IPS DF 19.7 (cell line): Measurements from ENCODE around the gene CSKMT.
"Not testable (repeated sequence)": the region's sequence is repeated elsewhere in the genome, so short reads cannot be mapped to it uniquely, and the experiment has no call there.

Experiments used
- DNase-seq: peaks from one replicate; pipeline ENCODE4 v3.0.0-alpha.2; 2013; ENCODE audit warnings: low read depth, low spot score

Gene CSKMT

DNA sequence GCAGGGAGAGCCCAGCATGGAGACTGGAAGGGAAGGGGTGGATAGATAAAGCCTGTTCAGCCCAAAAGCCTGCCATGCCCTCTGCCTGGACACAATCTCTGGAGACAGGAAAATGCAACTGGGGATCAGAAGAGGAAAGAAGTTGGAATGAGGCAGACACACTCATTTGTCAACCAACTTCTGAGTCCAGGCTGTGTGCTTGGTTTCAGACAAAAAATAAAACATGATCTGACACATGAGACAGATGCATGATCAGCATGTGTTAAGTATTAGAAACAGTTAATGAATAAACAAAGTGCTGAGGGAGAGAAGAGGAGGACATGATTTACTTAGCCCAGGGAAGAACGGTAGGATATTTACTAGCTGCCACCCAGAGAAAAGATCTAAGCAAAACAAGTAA, 23.4 kb downstream of the CSKMT start:
- no peak for DNase-seq

DNA sequence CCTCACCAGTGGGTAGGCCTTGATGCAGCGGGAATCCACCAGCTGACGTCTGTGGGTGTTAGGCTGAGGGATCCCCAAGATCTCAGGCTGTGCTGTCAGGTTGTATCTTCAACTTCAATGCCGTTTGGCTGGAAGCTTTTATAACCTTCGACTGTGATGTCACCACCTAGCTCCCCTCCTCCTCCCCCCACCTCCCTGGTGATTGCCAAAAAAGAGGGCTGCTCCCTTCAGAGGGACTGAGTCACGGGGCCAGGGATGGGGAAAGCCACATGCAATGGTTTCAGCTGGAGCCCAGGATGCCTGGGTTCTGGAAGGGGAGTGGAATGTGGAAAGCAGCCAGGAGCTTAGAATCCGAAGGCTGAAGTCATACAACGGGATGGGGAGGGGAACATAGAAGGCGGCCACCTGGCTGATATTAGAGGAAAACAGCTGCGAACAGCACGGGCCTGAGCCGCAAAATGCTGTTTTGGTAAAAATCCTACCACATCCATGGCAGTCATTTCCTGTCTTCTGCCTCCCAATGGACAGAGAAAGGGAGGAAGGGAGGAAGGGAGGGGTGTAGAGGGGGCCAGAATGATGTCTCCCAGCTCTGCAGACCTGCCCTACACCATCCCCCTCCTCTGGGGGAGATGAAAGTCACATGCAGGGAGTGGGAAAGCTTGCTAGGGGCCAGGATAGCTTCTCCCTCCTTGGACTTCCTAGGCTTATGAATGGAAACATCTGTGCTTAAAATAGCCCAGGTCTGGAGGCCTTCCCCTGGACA, 24.5 kb downstream of the CSKMT start, which contains the start of gene LRRN4CL:
TSS of gene LRRN4CL (minus strand) at position 110 of the 763 bp plus-strand sequence. CDS start 1,022 bp downstream, outside the sequence.
- no peak for DNase-seq

DNA sequence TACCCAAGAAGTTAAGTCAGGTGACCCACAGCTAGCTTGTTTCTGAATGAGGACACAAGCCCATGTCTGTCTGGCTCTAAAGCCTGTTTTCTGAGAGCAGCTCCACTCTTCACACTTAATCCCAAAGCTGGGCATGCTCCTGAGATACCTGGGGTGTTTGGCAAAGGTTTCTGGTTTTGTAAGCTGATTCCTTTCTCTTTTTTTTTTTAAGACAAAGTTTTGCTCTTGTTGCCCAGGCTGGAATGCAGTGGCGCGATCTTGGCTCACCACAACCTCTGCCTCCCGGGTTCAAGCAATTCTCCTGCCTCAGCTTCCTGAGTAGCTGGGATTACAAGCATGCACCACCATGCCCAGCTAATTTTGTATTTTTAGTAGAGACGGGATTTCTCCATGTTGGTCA, 28.5 kb downstream of the CSKMT start:
- DNase-seq = not testable (repeated sequence)

DNA sequence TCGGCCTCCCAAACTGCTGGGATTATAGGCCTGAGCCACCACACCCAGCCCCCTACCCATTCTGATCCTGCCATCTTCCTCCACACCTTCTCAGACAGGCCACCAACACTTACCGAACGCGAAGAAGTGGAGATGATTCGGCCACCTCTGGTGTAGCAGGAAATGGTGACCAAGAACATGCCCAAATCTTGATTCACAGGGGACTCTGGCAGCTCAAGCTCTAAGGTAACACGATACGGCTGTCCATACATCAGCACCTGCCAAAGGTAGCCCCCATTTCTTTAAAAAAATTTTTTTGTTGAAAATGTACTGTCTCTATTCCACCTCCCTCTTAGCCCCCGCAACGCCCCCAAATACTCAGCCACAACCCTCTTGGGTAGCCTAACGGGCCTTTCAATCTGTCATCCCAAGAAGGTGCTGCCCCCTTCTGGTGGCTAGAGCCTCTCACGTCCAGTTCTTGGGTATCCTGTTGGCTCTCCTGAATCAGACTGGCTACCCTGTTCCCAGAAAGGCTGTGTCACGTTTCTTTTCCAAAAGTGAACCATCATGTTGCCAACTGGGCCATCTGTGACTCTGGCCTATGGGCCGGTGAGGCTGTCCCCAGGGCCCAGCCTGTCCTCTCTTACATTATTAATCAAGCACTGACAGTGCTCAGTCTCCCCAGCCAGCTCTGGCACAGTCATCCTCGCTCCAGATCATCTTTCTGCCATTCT, 29.5 kb downstream of the CSKMT start:
- DNase-seq = peak; percentile 68

DNA sequence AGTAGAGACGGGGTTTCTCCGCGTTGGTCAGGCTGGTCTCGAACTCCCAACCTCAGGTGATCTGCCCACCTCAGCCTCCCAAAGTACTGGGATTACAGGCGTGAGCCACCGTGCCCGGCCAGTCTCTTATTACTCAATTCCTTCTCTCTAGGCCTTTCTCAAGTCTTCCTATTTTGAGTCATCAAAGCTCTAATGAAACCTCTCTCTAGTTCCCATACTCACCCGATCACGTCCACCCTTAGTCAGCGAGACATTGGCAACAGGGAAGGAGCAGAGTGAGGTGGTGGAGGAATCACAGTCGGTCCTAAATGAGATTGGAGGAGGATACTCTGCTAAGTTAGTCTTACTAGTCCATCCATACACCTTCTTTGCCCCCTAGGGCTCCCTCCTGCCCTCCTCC, 37.1 kb downstream of the CSKMT start:
- no peak for DNase-seq

DNA sequence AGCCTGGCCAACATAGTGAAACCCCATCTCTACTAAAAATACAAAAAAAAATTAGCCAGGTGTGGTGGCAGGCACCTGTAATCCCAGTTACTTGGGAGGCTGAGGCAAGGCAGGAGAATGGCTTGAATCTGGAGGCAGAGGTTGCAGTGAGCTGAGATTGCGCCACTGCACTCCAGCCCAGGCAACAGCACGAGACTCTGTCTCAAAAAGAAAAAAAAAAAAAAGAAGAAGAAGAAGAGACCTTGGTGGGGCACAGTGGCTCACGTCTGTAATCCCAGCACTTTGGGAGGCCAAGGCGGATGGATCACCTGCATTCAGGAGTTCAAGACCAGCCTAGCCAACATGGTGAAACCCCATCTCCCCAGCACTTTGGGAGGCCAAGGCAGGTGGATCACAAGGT, 38.8 kb downstream of the CSKMT start:
- not testable (repeated sequence) for DNase-seq

DNA sequence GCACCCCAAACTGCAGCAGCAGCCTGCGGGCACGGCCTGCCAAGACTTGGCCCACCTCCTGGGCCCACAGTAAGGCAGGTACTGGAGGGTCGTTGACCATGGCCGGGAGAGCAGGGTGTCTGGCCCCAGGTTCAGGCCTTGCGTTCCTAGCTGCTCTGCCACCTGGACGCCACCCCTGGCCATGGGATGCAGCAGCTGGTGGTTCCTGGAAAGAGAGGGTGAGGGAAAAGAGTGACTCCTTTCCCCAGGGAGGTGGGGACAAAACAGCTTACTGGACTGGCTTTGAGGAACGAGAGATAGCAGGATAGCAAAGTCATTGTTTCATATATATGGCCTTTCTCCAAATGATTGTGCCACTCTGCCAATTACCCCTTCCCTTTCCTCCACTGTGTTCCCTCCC, 40.3 kb downstream of the CSKMT start:
- no peak for DNase-seq

DNA sequence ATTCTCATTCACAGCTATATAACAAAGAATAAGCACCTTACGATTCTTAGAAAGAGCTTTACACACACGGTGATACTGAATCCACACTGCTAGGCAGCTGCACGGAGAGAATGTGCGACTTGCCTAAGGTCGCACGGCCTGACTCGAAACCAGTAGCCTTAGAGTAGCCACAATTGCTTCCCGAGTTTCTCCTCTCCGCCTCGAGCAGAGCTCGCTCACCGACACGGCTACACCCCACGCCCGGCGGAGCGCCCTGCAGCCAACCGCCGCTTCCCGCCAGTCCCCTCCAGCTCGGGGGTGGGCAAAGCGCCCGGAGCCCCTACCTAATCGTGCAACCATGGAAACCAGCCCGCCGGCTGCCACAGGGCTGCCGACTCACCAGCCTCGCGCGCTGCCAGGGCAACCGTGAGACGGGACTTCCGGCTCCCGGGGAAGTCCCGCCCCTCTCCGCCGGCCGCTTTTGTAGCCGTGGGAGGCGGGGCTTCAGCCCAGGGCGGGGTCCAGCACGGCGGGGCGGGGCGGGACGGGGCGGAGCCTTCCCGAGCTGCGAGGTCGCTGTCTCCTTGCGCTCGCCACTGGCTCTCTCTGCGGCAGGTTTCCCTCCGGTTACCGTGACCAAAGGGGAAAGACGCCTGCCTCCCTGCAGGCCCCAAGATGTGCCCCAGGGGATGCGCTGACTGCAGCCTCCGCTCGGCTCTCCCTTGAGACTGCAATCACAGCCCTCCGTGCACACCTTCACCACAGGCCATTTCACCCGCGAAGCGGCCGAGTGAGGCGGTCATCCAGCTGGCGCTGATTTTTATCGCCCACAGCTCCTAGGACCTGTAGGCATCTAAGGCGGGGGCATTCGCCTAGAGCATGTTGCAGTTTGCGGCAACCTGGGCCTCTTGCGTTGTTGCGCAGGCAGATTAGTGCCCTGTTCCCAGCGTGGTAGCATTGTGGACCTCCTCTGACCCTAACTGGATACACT, 41.1 kb downstream of the CSKMT start:
- DNase-seq = no peak

DNA sequence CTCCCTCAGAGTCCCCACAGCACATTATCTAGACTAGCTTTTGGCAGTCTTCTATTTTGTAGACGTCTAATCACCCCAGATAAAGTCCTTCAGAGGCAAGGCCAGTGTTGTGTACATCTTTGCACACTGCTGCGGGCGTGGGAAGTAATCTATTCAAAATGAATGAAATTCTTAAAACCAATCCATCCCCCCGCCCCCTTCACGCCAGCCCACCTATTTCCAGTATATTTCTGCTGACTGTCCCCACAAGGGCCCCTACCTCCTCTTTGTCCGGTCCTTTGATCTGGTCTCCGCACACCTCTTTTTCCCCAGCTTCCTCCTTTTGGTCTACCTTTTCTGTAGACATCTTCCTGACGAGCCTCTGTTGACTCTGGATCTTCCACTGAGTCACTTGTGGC, 41.7 kb downstream of the CSKMT start:
- no peak for DNase-seq

DNA sequence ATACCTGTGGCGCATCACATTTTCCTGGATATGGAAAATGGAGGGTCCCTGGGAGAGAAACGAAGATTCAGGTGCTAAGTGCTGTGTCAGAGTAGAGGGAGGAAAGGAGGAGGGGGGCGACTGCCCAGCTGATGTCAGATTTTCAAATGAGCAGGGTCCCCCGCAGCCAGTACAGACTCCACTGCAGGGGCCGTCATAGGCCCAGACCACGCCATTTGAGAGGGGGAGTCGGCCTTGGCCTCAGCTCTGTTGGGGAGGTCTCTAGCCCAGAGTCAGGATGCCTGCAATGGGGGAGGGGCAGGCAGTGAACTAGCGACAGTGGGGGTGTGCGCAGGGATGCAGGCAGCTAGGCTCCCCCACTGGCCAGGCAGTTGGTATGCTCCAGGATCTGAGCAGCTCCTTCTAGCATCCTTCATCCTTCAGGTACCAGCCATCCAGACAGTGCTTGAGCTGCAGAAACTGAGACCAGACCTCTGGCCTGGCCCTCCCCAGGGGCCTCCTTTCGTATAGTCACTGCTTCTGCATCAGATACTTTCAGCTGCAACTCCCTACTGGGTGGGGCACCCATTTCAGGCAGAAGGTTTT, 42.3 kb downstream of the CSKMT start, which contains the start of the genes BSCL2 and GNG3:
TSS of gene BSCL2 (minus strand) at position 148 of the 585 bp plus-strand sequence. CDS start 229 bp downstream, outside the sequence.
TSS of gene GNG3 (plus strand) at position 400 of the 585 bp plus-strand sequence. CDS start 620 bp downstream, outside the sequence.
- peak; percentile 95 for DNase-seq

DNA sequence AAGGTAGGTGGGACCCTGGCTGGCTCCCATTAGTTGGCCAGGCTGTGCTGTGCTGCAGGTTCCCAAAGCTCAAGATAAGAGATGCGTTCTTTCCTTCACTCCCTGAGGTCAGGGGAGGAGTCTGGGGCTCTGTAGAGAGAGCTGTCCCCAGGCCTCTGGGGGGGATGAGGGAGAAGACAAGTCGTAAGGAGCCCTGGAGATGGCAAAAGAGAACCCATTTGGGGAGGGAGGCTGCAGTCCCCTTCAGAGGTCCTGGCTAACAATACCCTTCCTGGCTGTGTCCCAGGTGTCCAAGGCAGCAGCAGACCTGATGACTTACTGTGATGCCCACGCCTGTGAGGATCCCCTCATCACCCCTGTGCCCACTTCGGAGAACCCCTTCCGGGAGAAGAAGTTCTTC, 43.3 kb downstream of the CSKMT start:
- DNase-seq = no peak

DNA sequence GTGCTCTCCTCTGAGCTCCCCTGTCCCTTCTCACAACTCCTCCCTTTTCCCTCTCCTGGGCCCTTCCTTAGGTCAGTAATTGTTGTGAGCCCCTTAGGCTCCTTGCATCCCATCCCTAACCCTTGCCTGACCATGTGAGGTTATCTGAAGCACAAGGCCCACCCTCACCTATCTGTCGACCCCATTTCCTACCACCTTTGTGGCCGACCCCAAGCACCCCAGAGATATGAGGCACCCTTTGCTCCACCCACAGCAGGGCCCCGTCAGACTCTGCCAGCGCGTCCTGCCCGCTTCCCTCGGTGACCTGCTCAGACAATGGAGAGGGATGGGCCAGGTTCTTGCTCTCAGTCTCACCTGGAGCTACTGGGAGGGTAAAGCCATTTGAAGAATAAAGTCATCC, 43.7 kb downstream of the CSKMT start:
- no peak for DNase-seq

DNA sequence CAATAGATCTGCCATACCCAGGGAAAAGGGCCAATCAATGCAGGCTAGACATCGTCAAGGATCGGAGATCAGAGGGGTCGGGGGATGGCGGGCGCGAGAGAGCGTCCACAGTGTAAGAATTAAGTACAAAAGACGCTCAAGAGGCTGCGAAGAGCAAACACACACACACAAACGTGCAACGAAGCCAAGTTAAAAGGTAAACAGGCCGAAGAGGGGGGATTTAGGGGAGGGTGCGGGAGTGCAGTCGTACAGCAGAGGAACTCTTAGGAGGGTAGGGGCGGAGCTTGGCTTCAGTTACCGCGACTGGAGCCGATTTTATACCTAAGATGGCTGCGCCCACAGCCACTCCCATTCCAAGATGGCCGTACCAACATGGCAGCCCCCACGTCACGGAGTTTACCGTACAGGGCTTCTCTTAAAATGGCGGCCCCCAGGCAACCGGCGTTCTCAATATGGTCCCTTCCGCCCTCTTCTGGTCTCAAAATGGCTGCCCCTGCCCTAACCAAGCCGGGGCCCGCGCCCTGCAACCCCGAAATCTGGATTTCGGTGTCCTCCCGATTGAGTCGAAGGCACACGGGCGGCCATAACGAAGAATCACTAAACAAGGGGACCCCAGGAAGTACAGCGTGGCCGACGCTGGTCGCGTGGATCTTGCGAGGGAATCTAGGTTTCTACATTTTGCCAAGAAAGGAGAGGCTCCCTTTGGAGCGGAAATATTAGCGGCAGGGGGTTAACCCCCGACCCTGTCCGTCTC, 44.3 kb downstream of the CSKMT start:
- DNase-seq = peak; percentile 93

DNA sequence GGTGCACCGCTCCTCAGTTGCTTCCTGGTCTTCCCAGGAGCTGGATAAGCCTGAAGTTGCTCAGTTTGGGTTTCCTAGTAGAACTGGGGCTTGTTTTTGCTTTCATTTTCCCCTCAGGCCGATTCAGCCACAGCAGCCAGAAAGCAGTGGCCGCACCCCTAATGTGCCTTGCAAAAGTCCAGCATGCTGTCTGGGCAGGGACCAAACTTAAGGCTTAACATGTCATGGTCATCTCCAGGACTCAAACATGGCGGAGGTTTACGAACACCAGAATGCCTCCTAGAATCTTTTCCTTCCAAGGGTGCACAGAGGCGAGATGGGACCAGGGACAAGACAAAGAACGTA, 44.9 kb downstream of the CSKMT start:
- no peak for DNase-seq

DNA sequence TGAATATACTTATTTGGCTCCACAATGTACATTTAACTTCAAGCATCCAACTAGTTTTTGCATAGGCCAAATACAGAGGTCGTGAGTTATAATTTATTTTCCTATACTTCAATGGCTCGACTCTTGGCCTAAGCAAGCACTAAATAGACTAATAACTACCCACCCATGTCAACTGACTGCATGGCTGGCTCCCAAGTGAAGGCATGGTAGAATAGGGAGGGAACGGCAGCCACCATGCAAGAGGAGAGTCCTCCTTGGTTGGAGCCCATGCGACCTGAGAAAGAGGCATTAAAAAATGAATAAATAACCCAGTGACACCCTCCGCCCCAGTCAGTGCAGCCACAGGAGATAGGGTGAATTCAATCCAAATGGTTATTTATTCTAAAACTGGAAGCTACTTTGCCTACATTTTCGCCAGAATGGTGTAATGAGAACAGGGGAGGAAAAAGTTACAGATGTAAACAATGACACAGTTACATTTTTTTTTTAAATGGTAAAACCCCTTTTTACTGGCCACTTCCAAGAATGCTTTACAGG, 47.2 kb downstream of the CSKMT start:
- no peak for DNase-seq

DNA sequence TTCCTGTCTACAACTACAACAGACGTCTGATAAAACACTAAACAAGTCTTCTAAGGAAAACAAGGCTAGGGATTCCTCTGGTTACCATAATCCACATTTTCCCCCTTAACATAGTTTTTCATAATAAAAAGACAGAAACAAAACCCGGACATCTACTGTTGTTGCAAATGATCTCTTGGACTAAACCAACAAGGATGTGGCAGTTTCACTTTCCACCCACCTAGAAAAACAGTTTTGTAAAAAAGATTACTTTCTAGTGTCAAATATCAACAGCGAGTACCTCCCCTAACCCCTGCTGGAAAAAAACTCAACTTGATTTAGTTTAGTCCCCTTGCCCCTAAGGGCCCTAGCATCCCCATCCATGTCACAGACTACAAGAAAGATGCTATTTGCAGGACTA, 47.7 kb downstream of the CSKMT start:
- DNase-seq = no peak

DNA sequence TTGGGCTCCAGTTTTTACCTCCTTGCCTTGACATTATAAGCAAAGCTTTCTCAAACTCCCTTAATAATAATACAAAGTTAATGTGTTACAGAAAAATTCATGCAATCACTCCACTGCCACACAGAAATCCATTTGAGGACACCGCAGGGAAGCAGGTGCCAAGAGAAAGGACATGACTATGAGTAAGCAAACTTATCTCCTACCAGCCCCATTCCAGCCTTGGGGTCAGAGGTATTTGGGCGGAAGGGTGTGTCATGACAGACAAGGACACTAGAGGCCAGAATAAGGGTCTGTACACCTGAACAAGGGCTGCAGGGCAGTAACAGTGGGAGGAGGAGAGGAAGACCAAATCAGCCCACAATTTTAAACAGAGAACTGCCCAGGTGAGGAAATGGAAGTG, 48.2 kb downstream of the CSKMT start:
- no peak for DNase-seq

DNA sequence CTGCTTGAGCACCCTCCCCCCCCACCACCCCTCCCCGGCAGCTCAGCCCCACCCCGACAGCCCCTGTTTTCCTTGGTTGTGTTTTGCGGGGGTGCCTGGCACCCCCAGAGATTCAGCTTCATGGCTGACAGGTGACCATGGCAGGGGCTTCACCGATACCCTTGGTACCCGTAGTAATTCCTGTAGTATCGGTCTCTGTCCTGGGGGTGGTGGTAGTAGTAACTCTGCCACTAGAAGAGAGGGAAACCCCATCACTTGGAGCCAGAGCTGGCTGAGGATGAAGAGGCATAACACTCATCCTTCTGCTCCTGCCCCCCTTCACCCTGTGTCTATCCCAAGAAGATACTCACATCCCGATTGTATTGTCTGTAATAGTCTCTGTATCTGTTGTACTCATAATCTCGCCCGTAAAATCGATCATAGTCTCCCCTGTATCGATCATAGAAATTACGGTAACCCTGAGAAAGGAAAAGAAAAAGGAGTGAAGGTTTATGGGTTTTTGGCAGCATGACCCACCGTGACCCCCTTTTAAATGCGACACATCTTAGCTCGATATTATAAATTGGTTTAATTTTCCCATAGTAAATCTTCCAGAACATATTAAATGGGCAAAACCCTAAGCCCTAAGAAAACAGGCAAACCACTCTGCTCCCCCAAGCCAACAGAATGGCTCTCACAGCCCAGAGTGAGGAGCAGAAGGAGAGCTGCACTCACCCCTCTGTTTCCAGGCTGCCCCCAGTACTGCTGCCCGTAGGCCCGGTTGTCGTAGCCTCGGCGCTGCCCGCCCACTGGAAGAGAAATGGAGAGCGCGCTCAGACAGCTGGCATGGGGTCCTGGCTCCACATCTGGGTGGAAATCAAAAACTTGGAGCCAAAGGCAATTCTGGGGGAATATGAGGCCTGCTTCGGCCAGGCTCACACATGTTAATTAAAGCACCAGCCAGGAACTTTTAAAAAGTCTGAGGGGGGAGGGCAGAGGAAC, 50.3 kb downstream of the CSKMT start:
- no peak for DNase-seq

DNA sequence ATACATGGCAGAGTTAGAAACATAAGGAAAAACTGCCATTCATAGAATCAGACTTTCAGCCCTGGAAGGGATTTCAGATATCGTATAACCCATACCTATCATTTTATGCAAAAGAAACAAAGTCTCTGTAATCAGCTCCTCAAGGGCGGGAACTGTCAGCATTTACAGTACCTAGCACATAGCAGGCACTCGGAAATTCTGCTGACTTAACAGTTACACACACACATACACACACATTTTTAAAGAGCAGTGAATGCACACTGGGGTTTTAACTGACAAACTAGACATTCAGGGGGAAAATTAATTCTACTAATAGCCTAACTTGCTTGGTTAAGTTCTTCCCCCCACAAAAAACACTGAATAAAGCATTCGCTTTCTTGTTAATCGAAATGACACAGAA, 51.1 kb downstream of the CSKMT start:
- DNase-seq = no peak
